ENCODE results near the gene GORASP2.

Gene GORASP2

DNA sequence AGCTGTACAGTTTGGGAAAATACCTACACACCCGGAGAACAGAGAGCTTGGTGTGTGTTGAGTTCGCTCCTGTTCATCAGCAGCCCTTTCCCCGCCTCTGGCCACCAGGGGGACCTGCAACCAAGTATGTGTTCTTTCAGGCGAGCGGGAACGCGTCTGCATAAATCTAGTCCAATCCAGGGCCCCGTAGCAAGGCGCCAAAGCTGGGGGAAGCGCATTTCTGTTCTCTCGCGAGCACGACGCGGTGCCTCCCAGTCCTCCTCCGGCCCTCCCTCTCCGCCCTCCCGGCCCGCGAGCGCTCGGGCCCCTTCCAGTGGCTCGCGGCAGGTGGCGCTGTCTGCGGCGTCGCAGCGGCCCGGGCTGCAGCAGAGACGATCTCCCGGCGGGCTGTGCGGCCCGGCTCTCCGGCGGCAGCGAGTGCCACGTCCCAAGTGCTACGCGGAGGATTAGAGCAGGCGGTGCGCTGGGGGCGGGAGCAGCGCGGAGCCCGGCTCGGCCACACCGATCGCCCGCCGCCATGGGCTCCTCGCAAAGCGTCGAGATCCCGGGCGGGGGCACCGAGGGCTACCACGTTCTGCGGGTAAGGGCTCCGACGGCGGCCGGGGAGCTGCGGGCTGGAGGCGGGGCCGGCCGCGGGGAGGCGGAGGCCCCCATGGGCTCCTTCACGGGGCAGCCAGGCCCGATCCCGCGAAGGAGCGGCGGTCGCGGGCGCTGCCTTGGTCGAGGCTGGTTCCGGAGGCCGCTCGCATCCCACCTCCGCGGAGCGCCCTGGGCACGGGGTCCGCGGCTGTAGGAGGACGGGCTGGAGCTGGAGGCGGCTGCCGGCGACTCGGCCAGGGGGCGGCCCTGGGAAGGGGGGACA lies at the start of gene GORASP2:
TSS of gene GORASP2 (plus strand) at position 430 of the 862 bp plus-strand sequence. CDS start at position 518, 88 bp downstream.
- peak within 1 kb of the TSS; percentile 87 for H3K4me3 ChIP-seq (ENCODE audit: low read length)
- peaks cover 58% of the 10 kb centered on the region for H3K79me2 ChIP-seq (ENCODE audit: control insufficient read depth, low read length)
- no peaks in the 10 kb centered on the region for H3F3A ChIP-seq (ENCODE audit: control insufficient read depth, insufficient read depth)
- H3K9me3 ChIP-seq (ENCODE audit: control insufficient read depth, insufficient read depth, low read length), result peaks cover 20% of the 10 kb centered on the region
- peaks cover 42% of the 10 kb centered on the region for H3K36me3 ChIP-seq (ENCODE audit: control insufficient read depth, low read length)
- no peaks in the 10 kb centered on the region for H3K9me2 ChIP-seq (replicated peaks; ENCODE audit: control insufficient read depth, low read length)
- H3K4me2 ChIP-seq (ENCODE audit: low read length), result peak within 1 kb of the TSS; percentile 74
- H3K4me1 ChIP-seq (ENCODE audit: control insufficient read depth, low read length), result peaks cover 35% of the 10 kb centered on the region
- H3K27me3 ChIP-seq (ENCODE audit: control insufficient read depth, low read length), result no peaks in the 10 kb centered on the region
- peak within 1 kb of the TSS; percentile 64 for H3K27ac ChIP-seq (ENCODE audit: low read depth, low read length)
- H4K20me1 ChIP-seq (ENCODE audit: control insufficient read depth, insufficient read depth, low read depth, low read length), result peaks cover 21% of the 10 kb centered on the region; the same call in 1 of the 2 replicates
- TF ChIP-seq EZH2phosphoT487 (IDR thresholded peaks at IDR 0.05; ENCODE audit: borderline replicate concordance, low read length), result no peak
- TF ChIP-seq, protein P1, sequence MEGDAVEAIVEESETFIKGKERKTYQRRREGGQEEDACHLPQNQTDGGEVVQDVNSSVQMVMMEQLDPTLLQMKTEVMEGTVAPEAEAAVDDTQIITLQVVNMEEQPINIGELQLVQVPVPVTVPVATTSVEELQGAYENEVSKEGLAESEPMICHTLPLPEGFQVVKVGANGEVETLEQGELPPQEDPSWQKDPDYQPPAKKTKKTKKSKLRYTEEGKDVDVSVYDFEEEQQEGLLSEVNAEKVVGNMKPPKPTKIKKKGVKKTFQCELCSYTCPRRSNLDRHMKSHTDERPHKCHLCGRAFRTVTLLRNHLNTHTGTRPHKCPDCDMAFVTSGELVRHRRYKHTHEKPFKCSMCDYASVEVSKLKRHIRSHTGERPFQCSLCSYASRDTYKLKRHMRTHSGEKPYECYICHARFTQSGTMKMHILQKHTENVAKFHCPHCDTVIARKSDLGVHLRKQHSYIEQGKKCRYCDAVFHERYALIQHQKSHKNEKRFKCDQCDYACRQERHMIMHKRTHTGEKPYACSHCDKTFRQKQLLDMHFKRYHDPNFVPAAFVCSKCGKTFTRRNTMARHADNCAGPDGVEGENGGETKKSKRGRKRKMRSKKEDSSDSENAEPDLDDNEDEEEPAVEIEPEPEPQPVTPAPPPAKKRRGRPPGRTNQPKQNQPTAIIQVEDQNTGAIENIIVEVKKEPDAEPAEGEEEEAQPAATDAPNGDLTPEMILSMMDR (IDR thresholded peaks at IDR 0.05; ENCODE audit: low read depth, low read length, poor library complexity, severe bottlenecking), result peak; percentile 93

DNA sequence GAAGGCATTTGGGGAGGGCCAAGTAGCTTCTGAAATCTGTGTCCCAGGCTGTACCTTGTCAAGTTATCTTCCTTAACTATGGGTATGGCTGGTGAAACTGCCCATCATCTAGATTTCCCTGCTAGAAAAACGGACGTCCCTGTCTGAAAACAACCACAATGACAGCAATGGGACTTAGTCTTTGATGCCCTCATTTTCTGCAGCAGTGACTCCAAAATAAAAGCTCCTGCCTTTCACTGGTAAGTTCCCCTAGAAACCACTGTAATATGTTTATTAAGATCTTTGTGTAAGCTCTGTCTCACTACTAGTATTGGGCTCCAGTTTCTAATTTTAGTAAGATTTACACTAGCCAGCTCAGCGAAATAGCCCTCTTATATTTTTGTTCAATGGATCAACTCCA lies 47.2 kb upstream of the GORASP2 start:
- H3K9me3 ChIP-seq (ENCODE audit: control insufficient read depth, insufficient read depth, low read length), result no peaks in the 10 kb centered on the region
- H4K20me1 ChIP-seq (ENCODE audit: control insufficient read depth, insufficient read depth, low read depth, low read length), result no peaks in the 10 kb centered on the region
- H3K9me2 ChIP-seq (replicated peaks; ENCODE audit: control insufficient read depth, low read length), result no peaks in the 10 kb centered on the region
- peaks cover 4% of the 10 kb centered on the region; the same call in 1 of the 2 replicates for H3K4me1 ChIP-seq (ENCODE audit: control insufficient read depth, low read length)
- peaks cover 13% of the 10 kb centered on the region for H3K27me3 ChIP-seq (ENCODE audit: control insufficient read depth, low read length)
- H3K36me3 ChIP-seq (ENCODE audit: control insufficient read depth, low read length), result no peaks in the 10 kb centered on the region
- H3K79me2 ChIP-seq (ENCODE audit: control insufficient read depth, low read length), result no peaks in the 10 kb centered on the region
- TF ChIP-seq, protein P1 (IDR thresholded peaks at IDR 0.05; ENCODE audit: low read depth, low read length, poor library complexity, severe bottlenecking), result no peak
- no peak for TF ChIP-seq EZH2phosphoT487 (IDR thresholded peaks at IDR 0.05; ENCODE audit: borderline replicate concordance, low read length)
- no peak overlapping the region for H3K27ac ChIP-seq (ENCODE audit: low read depth, low read length)
- H3F3A ChIP-seq (ENCODE audit: control insufficient read depth, insufficient read depth), result no peaks in the 10 kb centered on the region
- no peak overlapping the region for H3K4me3 ChIP-seq (ENCODE audit: low read length)
- H3K4me2 ChIP-seq (ENCODE audit: low read length), result no peak overlapping the region

DNA sequence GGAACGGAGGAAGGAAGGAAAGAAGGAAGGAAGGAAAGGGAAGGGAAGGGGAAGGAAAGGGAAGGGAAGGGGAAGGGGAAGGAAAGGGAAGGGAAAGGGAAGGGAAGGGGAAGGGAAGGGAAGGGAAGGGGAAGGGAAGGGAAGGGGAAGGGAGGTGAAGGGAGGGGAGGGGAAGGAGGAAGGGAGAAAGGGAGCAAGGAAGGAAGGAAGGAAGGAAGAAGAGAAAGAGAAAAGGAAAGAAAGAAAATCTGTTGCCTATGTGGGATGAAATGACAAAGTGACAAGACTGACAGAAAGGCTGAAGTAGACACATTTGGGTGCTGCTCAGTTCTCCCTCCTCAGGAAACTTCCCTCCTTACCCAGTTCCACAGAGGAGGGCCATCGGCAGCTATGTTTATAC lies 46.3 kb upstream of the GORASP2 start:
- H4K20me1 ChIP-seq (ENCODE audit: control insufficient read depth, insufficient read depth, low read depth, low read length), result no peaks in the 10 kb centered on the region
- H3K27ac ChIP-seq (ENCODE audit: low read depth, low read length), result no peak overlapping the region
- H3K79me2 ChIP-seq (ENCODE audit: control insufficient read depth, low read length), result no peaks in the 10 kb centered on the region
- H3K9me2 ChIP-seq (replicated peaks; ENCODE audit: control insufficient read depth, low read length), result no peaks in the 10 kb centered on the region
- H3K4me3 ChIP-seq (ENCODE audit: low read length), result no peak overlapping the region
- H3K27me3 ChIP-seq (ENCODE audit: control insufficient read depth, low read length), result peaks cover 11% of the 10 kb centered on the region
- TF ChIP-seq, protein P1 (IDR thresholded peaks at IDR 0.05; ENCODE audit: low read depth, low read length, poor library complexity, severe bottlenecking), result no peak
- no peak for TF ChIP-seq EZH2phosphoT487 (IDR thresholded peaks at IDR 0.05; ENCODE audit: borderline replicate concordance, low read length)
- H3K9me3 ChIP-seq (ENCODE audit: control insufficient read depth, insufficient read depth, low read length), result no peaks in the 10 kb centered on the region
- no peak overlapping the region for H3K4me2 ChIP-seq (ENCODE audit: low read length)
- peaks cover 4% of the 10 kb centered on the region; the same call in 1 of the 2 replicates for H3K4me1 ChIP-seq (ENCODE audit: control insufficient read depth, low read length)
- no peaks in the 10 kb centered on the region for H3F3A ChIP-seq (ENCODE audit: control insufficient read depth, insufficient read depth)
- H3K36me3 ChIP-seq (ENCODE audit: control insufficient read depth, low read length), result no peaks in the 10 kb centered on the region

Measured in DOHH2 (cell line).